ENCODE data around the gene SYN1. TPM values are rescaled to one million over a fixed set of nuclear protein-coding genes. Genes with fewer than 3 reads are reported as not detected.

SYN1 gene
- total RNA-seq, 1 donor from 2014 or later: not detected

DNA sequence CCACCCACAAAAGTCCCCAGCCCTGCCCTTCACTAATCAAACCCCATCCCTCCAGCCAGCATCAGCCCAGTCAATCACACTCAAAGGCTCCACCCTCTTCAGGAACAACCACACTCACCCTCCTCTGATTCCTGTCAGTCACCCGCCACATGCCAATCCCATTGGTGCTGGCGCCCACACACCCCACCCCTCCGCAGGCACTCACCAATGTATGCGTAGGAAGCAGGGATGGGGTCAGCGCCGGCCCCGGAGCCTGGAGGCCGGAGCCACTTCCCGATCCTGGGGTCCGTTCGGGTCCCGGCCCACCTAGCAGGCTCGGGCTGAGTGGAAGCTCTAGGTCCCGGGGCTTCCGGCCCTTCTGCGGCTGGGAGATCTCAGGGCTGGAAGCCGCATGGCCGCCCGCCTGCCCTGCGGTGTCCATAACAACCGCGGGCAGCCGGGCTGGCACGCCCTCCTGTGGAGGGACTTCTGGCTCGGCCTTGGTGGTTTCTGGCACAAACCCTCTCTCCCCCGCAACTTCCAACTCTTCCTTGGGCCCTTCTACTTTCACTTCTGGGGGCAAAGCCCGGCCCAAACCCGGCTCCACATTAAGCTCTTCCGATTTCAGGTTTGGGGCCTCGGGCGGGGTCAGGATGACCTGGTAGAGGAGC is 18.0 kb upstream of the SYN1 start:
- TF ChIP-seq, protein P1, sequence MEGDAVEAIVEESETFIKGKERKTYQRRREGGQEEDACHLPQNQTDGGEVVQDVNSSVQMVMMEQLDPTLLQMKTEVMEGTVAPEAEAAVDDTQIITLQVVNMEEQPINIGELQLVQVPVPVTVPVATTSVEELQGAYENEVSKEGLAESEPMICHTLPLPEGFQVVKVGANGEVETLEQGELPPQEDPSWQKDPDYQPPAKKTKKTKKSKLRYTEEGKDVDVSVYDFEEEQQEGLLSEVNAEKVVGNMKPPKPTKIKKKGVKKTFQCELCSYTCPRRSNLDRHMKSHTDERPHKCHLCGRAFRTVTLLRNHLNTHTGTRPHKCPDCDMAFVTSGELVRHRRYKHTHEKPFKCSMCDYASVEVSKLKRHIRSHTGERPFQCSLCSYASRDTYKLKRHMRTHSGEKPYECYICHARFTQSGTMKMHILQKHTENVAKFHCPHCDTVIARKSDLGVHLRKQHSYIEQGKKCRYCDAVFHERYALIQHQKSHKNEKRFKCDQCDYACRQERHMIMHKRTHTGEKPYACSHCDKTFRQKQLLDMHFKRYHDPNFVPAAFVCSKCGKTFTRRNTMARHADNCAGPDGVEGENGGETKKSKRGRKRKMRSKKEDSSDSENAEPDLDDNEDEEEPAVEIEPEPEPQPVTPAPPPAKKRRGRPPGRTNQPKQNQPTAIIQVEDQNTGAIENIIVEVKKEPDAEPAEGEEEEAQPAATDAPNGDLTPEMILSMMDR (IDR thresholded peaks at IDR 0.05): no peak

GRCh38 chrX:47634871-47635575 is 15.4 kb upstream of the SYN1 start:
- no peak for DNase-seq
- Mint-ChIP-seq H3K4me1 (peaks cover 20% of the 10 kb centered on the region), H3K9me3 (no peaks in the 10 kb centered on the region), H3K27ac (no peak overlapping the region), H3K27me3 (no peaks in the 10 kb centered on the region), H3K36me3 (ENCODE audit: low read depth) (peaks cover 36% of the 10 kb centered on the region), H3K4me3 (no peak overlapping the region)
- ChIA-PET CTCF (no interaction called here), POLR2A (no interaction called here)
- intact Hi-C loops (cut with micrococcal nuclease): loop anchor here (5.0 kb wide), 2 partner anchors 73 to 443 kb away; partner anchors contain the start of genes ARAF and UBA1
- TF ChIP-seq, protein P1 (IDR thresholded peaks at IDR 0.05): no peak
- ATAC-seq (ENCODE audit: low read depth): no peak

More for the DNA sequence above, 18.0 kb upstream of the SYN1 start:
- Mint-ChIP-seq H3K4me3 (peak overlapping the region; percentile 63), H3K27ac (peak overlapping the region; percentile 79), H3K4me1 (peaks cover 12% of the 10 kb centered on the region), H3K9me3 (no peaks in the 10 kb centered on the region), H3K27me3 (no peaks in the 10 kb centered on the region), H3K36me3 (ENCODE audit: low read depth) (peaks cover 53% of the 10 kb centered on the region)
- intact Hi-C loops (cut with micrococcal nuclease): loop anchor here (2.0 to 5.0 kb wide), 3 partner anchors 13 to 445 kb away; partner anchors contain the start of genes ARAF, ELK1 and UBA1
- DNase-seq (no peak), ATAC-seq (ENCODE audit: low read depth) (peak; percentile 96)
- POLR2A ChIA-PET: no interaction called here
- CTCF ChIA-PET: no interaction called here

GRCh38 chrX:47633689-47634590 is 14.3 kb upstream of the SYN1 start:
- ATAC-seq (ENCODE audit: low read depth) (no peak), DNase-seq (no peak)
- H3K36me3 Mint-ChIP-seq (ENCODE audit: low read depth): peaks cover 25% of the 10 kb centered on the region
- TF ChIP-seq, protein P1 (IDR thresholded peaks at IDR 0.05): no peak
- no peak overlapping the region for H3K4me3 Mint-ChIP-seq
- intact Hi-C loops (cut with micrococcal nuclease): no loop called here
- H3K27me3 Mint-ChIP-seq: no peaks in the 10 kb centered on the region
- H3K9me3 Mint-ChIP-seq: no peaks in the 10 kb centered on the region
- H3K4me1 Mint-ChIP-seq: peaks cover 29% of the 10 kb centered on the region
- ChIA-PET POLR2A (no interaction called here), CTCF (no interaction called here)
- H3K27ac Mint-ChIP-seq: no peak overlapping the region

- no peak for ATAC-seq (ENCODE audit: low read depth)
- Mint-ChIP-seq H3K4me1 (peaks cover 26% of the 10 kb centered on the region), H3K27ac (peak overlapping the region; percentile 46), H3K36me3 (ENCODE audit: low read depth) (peaks cover 18% of the 10 kb centered on the region), H3K4me3 (no peak overlapping the region), H3K27me3 (no peaks in the 10 kb centered on the region), H3K9me3 (no peaks in the 10 kb centered on the region)
- TF ChIP-seq, protein P1 (IDR thresholded peaks at IDR 0.05): no peak
- ChIA-PET POLR2A (no interaction called here), CTCF (no interaction called here)
- no peak for DNase-seq
- intact Hi-C loops (cut with micrococcal nuclease): no loop called here
Observed at GRCh38 chrX:47632666-47633065, 13.0 kb upstream of the SYN1 start.

Data from activated B cell treated with CpG ODN at 0.5 μM for 24 hours (primary cell).